ENCODE results near the gene CCDC149.

Gene CCDC149

GRCh38 chr4:24842356-24842755 lies 70.5 kb downstream of the CCDC149 start:
- no peak for TF ChIP-seq EZH2 (IDR thresholded peaks at IDR 0.05)
- no peak for TF ChIP-seq FOXP2 (optimal IDR thresholded peaks at IDR 0.05; ENCODE audit: control extremely low read depth, extremely low read length, insufficient read depth)
- Histone ChIP-seq H3K27ac (no peak overlapping the region), H3K9me3 (ENCODE audit: low read depth, low read length) (no peaks in the 10 kb centered on the region), H3K9ac (ENCODE audit: insufficient read length) (no peak overlapping the region), H3K36me3 (ENCODE audit: insufficient read depth, low read length) (no peaks in the 10 kb centered on the region), H3K4me3 (no peak overlapping the region)
- no peak for DNase-seq (ENCODE audit: low read depth, low spot score)

GRCh38 chr4:24840826-24841543 lies 71.9 kb downstream of the CCDC149 start:
- no peak for TF ChIP-seq EZH2 (IDR thresholded peaks at IDR 0.05)
- H3K9me3 ChIP-seq (ENCODE audit: low read depth, low read length): no peaks in the 10 kb centered on the region
- no peak for DNase-seq (ENCODE audit: low read depth, low spot score)
- no peak overlapping the region for H3K4me3 ChIP-seq
- H3K9ac ChIP-seq (ENCODE audit: insufficient read length): no peak overlapping the region
- H3K27ac ChIP-seq: no peak overlapping the region
- H3K36me3 ChIP-seq (ENCODE audit: insufficient read depth, low read length): no peaks in the 10 kb centered on the region

DNA sequence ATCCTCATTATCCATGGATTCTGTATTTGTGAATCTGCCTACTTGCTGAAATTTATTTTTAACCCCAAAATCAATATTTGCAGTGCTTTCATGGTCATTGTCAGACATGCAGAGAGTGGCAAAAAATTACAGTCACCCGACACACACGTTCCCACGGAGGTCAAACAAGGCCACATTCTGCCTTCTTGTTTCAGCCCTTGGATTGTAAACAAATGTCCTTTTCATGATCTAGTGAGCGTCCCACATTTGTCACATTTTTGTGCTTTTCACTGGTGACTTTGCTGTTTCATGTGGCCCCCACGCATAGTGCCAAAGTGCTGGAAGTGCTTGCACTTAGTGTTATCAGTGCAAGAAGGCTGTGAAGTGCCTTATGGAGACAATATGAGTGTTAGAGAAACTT lies 72.5 kb downstream of the CCDC149 start:
- Histone ChIP-seq H3K27ac (no peak overlapping the region), H3K4me3 (no peak overlapping the region), H3K9me3 (ENCODE audit: low read depth, low read length) (no peaks in the 10 kb centered on the region), H3K36me3 (ENCODE audit: insufficient read depth, low read length) (no peaks in the 10 kb centered on the region), H3K9ac (ENCODE audit: insufficient read length) (no peak overlapping the region)
- TF ChIP-seq FOXP2 (optimal IDR thresholded peaks at IDR 0.05; ENCODE audit: control extremely low read depth, extremely low read length, insufficient read depth) (no peak), POLR2AphosphoS5 (IDR thresholded peaks at IDR 0.05; ENCODE audit: borderline replicate concordance, low read depth, low read length) (no peak), EZH2 (IDR thresholded peaks at IDR 0.05) (no peak)
- DNase-seq (ENCODE audit: low read depth, low spot score): no peak

DNA sequence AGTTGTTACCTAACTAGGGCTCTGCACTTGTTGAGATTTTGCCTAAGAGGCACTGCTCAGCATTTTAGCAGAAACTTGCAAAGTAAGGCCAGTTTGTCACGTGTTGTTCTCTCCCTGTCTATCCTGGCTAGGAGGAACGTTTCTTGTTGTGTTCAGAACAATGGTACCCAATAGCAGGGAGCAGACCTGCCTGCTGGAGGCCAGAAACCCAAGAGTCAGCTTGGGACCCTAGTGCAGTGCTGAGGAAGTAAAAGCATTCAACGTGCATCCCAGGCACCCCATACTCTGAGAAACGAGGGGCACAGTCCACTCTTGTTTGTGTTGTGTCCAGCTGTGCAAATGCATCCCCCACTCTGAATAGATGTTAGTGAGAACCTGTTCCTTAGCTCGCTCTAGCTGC lies 75.1 kb downstream of the CCDC149 start:
- TF ChIP-seq FOXP2 (optimal IDR thresholded peaks at IDR 0.05; ENCODE audit: control extremely low read depth, extremely low read length, insufficient read depth) (no peak), EZH2 (IDR thresholded peaks at IDR 0.05) (no peak), POLR2AphosphoS5 (IDR thresholded peaks at IDR 0.05; ENCODE audit: borderline replicate concordance, low read depth, low read length) (no peak)
- H3K27ac ChIP-seq: peak overlapping the region; percentile 75

DNA sequence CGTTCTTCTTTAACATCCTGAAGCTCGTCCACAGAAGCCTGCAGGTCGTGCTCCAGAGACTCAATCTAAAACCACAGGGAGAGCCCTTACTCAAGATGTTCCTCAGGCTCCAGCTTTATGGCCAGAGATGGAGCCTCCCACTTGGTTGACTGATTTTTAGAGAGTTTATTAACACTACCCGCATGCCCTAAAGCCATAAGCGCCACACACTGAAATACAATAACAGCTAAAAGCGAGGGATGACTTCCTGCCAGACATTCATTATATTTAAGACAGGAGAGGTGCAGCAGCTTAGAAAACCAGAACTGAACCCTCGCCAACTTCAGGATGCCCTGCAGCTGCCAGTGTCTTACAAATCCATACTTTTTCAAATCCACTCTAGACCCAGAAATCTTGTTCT lies 75.5 kb downstream of the CCDC149 start:
- no peaks in the 10 kb centered on the region for H3K9me3 ChIP-seq (ENCODE audit: low read depth, low read length)
- H3K9ac ChIP-seq (ENCODE audit: insufficient read length): no peak overlapping the region
- peak; percentile 73 for DNase-seq (ENCODE audit: low read depth, low spot score)
- peak overlapping the region; percentile 75 for H3K27ac ChIP-seq
- H3K36me3 ChIP-seq (ENCODE audit: insufficient read depth, low read length): no peaks in the 10 kb centered on the region
- peak overlapping the region; percentile 58 for H3K4me3 ChIP-seq
- TF ChIP-seq EZH2 (IDR thresholded peaks at IDR 0.05) (no peak), FOXP2 (optimal IDR thresholded peaks at IDR 0.05; ENCODE audit: control extremely low read depth, extremely low read length, insufficient read depth) (no peak), POLR2AphosphoS5 (IDR thresholded peaks at IDR 0.05; ENCODE audit: borderline replicate concordance, low read depth, low read length) (no peak)

More for the DNA sequence above, 75.1 kb downstream of the CCDC149 start:
- no peak for DNase-seq (ENCODE audit: low read depth, low spot score)
- Histone ChIP-seq H3K36me3 (ENCODE audit: insufficient read depth, low read length) (no peaks in the 10 kb centered on the region), H3K9ac (ENCODE audit: insufficient read length) (no peak overlapping the region), H3K4me3 (peak overlapping the region; percentile 58; the same call in 1 of the 2 replicates), H3K9me3 (ENCODE audit: low read depth, low read length) (no peaks in the 10 kb centered on the region)

- peak; percentile 58 for DNase-seq (ENCODE audit: low read depth, low spot score)
- Histone ChIP-seq H3K4me3 (peak overlapping the region; percentile 58), H3K36me3 (ENCODE audit: insufficient read depth, low read length) (no peaks in the 10 kb centered on the region), H3K9me3 (ENCODE audit: low read depth, low read length) (no peaks in the 10 kb centered on the region), H3K27ac (peak overlapping the region; percentile 75), H3K9ac (ENCODE audit: insufficient read length) (no peak overlapping the region)
- TF ChIP-seq POLR2AphosphoS5 (IDR thresholded peaks at IDR 0.05; ENCODE audit: borderline replicate concordance, low read depth, low read length) (peak; percentile 31; the same call in 1 of the 2 replicates), FOXP2 (optimal IDR thresholded peaks at IDR 0.05; ENCODE audit: control extremely low read depth, extremely low read length, insufficient read depth) (no peak)
These were observed 76.1 kb downstream of the CCDC149 start for GRCh38 chr4:24836661-24837242.

DNA sequence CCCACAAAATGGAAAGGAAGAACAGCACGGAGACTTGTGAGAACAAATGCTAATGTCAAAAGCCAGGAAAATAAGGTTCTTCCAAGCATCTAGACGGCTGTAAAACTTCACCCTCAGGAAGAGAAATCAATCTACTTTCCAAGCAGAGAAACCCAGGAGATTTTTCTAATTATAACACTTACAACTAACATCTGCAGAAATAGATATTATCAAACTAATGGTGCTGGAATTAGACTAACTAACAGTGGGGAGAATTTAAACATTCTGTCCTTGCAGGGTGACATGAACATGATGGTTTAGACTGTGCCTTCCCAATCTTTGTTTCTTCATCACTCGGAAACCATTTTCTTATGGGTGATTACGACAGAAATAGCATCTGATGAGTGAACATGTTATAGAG lies 77.1 kb downstream of the CCDC149 start:
- H3K4me3 ChIP-seq: no peak overlapping the region
- DNase-seq (ENCODE audit: low read depth, low spot score): no peak
- H3K9me3 ChIP-seq (ENCODE audit: low read depth, low read length): no peaks in the 10 kb centered on the region
- no peaks in the 10 kb centered on the region for H3K36me3 ChIP-seq (ENCODE audit: insufficient read depth, low read length)
- no peak overlapping the region for H3K27ac ChIP-seq
- H3K9ac ChIP-seq (ENCODE audit: insufficient read length): no peak overlapping the region
- TF ChIP-seq POLR2AphosphoS5 (IDR thresholded peaks at IDR 0.05; ENCODE audit: borderline replicate concordance, low read depth, low read length): no peak
- no peak for TF ChIP-seq EZH2 (IDR thresholded peaks at IDR 0.05)
- no peak for TF ChIP-seq FOXP2 (optimal IDR thresholded peaks at IDR 0.05; ENCODE audit: control extremely low read depth, extremely low read length, insufficient read depth)

DNA sequence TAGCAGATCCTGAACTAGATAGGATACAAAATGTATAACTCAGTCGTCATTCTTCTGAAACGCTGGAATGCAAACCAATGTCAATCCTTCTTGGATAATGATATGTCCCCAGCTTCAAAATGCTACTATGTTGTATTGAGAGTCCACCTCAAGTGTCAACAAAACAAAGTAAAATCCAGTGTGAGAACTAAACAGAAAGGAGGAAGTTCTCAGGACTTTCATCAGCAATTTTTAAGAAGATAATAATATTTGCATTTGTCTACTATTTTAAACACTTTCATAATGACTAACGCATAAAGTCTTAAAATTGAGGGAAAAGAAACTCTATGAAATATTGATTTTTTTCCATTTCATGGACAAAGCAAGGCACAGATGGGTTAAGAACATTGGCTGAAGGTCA lies 81.2 kb downstream of the CCDC149 start:
- Histone ChIP-seq H3K27ac (no peak overlapping the region), H3K4me3 (no peak overlapping the region), H3K9me3 (ENCODE audit: low read depth, low read length) (no peaks in the 10 kb centered on the region), H3K9ac (ENCODE audit: insufficient read length) (no peak overlapping the region), H3K36me3 (ENCODE audit: insufficient read depth, low read length) (no peaks in the 10 kb centered on the region)
- no peak for DNase-seq (ENCODE audit: low read depth, low spot score)
- TF ChIP-seq POLR2AphosphoS5 (IDR thresholded peaks at IDR 0.05; ENCODE audit: borderline replicate concordance, low read depth, low read length) (no peak), EZH2 (IDR thresholded peaks at IDR 0.05) (no peak), FOXP2 (optimal IDR thresholded peaks at IDR 0.05; ENCODE audit: control extremely low read depth, extremely low read length, insufficient read depth) (no peak)

DNA sequence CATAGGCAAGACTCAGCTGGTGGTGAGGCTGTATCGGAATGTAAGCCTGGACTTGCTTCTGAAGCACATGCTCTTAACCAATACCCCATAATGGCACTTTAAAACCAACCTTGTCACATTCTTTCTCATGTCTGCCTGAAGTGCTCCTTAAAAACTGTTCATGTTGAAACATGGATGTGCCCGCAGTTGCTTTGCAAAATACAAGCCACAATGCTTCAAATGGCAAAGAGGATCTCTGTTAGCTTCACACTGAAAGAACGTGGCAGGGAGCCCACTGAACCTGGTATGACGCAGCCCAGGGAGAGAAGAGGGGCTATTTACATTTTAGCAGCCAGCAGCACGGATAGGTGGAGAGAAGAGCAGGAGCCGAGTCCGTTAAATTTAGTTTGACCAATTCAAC lies 88.1 kb downstream of the CCDC149 start:
- H3K4me3 ChIP-seq: no peak overlapping the region
- no peak overlapping the region for H3K27ac ChIP-seq
- no peak for TF ChIP-seq POLR2AphosphoS5 (IDR thresholded peaks at IDR 0.05; ENCODE audit: borderline replicate concordance, low read depth, low read length)
- no peak for TF ChIP-seq EZH2 (IDR thresholded peaks at IDR 0.05)
- no peak for TF ChIP-seq FOXP2 (optimal IDR thresholded peaks at IDR 0.05; ENCODE audit: control extremely low read depth, extremely low read length, insufficient read depth)
- no peak overlapping the region for H3K9ac ChIP-seq (ENCODE audit: insufficient read length)
- no peaks in the 10 kb centered on the region for H3K9me3 ChIP-seq (ENCODE audit: low read depth, low read length)
- H3K36me3 ChIP-seq (ENCODE audit: insufficient read depth, low read length): no peaks in the 10 kb centered on the region
- no peak for DNase-seq (ENCODE audit: low read depth, low spot score)

All from SK-N-MC (cell line).